Measurements from ENCODE around the gene ZSWIM9.
"Not testable (repeated sequence)": the region's sequence is repeated elsewhere in the genome, so short reads cannot be mapped to it uniquely, and the experiment has no call there.

The ZSWIM9 gene

DNA sequence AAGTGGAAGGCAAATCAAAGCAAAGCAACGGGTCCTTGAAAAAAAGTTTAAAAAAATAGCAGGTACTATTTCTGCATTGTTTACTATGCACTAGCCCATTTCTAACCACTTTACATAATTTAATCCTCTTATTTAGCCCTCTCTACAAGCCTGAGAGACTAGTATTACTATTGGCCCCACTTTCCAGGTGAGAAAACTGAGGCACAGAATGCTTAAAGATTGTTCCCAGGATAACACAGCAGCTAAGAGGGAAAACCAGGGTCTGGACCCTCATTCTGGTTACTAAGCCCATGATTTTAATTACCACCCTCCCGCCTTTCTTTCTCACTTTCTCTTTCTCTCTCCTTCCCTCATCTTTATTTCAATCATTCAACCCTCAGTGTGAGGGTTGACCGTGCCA, 5.7 kb downstream of the ZSWIM9 start:
- DNase-seq: no peak

GRCh38 chr19:48181505-48181904, 11.0 kb downstream of the ZSWIM9 start:
- no peak for DNase-seq

- DNase-seq: no peak
Measured at GRCh38 chr19:48182434-48182833, 12.0 kb downstream of the ZSWIM9 start.

DNA sequence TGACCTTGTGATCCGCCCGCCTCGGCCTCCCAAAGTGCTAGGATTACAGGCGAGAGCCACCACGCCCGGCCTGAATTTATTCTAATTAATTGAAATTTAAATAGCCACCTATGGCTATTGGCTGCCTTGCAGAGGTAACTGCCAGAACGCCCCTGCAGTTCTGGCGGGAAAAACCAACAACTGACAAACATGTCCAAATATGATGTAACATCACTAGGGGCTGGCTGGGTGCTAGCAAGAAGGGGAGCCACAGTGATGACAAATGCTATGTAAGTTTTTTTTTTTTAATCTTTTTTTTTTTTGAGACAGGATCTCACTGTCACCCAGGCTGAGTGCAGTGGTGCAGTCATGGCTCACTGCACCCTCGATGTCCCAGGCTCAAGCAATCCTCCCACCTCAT, 12.9 kb downstream of the ZSWIM9 start:
- DNase-seq: no peak

DNA sequence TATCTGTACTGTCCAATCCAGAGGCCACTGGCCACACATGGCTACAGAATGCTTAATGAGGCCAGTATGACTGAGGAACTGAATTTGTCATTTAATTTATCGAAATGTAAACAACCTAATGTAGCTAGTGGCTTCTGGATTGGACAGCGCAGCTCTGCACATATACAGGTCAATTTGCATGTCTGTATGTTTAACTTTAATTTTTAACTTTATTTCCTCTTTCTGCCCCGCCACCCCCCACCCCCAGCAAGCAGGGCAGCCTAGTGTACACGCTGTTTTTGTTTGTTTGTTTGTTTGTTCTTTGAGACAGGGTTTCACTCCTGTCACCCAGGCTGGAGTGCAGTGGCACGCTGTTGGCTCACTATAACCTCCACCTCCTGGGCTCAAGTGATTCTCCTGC, 15.5 kb downstream of the ZSWIM9 start:
- DNase-seq: no peak

DNA sequence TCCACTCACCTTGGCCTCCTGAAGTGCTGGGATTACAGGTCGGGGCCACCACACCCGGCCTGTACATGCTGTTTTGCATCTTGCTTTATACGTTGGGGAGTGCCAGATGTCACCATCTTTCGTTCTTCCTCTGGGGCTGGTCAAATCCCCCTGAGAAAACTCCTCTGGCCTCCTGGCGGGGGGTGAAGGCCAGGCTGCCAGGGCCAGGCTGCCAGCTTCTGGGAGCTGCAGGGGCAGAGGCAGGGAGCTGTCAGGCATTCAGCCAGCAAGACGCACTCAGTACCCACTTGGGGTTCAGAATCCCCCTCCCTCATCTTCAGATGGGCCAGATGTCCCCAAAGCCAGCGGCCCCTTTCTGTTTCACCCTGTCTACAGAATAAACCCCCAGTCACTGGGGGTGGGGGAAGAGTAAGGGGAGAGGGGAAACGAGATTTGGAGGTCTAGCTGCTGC, 16.1 kb downstream of the ZSWIM9 start:
- DNase-seq: no peak

GRCh38 chr19:48190288-48190884, 19.9 kb downstream of the ZSWIM9 start:
- DNase-seq: peak; percentile 69

GRCh38 chr19:48190885-48191284, 20.4 kb downstream of the ZSWIM9 start:
- no peak for DNase-seq

- DNase-seq: no peak
Measured at GRCh38 chr19:48192750-48193149, 22.3 kb downstream of the ZSWIM9 start.

GRCh38 chr19:48194041-48194843, 23.8 kb downstream of the ZSWIM9 start:
- no peak for DNase-seq

DNA sequence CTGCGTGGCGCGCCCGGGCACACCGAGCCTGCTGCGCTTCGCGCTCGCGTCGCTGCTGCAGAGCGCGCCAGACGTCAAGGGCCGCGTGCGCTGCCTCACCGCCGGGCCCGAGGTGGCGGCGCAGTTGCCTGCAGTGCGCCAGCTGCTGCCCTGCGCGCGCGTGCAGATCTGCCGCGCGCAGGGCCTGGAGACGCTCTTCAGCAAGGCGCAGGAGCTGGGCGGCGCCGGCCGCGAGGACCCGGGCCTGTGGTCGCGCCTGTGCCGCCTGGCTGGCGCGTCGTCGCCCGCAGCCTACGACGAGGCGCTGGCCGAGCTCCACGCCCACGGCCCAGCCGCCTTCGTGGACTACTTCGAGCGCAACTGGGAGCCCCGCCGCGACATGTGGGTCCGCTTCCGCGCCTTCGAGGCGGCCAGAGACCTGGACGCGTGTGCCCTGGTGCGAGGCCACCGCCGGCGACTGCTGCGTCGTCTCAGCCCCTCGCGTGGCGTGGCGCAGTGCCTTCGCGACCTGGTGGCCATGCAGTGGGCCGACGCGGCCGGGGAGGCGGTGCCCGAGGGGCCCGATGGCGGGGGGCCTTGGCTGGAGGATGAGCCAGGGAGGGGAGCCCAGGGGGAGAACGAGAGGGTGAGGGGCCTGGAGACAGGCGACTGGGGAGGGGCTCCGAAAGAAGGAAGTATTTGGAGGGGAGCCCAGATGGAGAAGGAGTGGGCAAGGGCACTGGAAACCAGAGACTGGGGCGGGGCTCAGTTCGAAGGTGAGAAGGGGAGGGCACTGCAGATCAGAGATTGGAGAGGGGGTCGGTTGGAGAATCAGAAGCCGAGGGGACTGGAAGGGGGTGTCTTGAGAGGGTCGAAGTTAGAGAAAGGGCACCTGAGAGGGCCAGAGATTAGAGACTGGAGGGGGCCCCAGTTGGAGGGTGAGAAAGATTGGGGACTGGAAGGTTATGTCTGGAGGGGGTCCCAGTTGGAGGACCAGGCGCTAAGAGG, 24.7 kb downstream of the ZSWIM9 start:
- DNase-seq: no peak

DNA sequence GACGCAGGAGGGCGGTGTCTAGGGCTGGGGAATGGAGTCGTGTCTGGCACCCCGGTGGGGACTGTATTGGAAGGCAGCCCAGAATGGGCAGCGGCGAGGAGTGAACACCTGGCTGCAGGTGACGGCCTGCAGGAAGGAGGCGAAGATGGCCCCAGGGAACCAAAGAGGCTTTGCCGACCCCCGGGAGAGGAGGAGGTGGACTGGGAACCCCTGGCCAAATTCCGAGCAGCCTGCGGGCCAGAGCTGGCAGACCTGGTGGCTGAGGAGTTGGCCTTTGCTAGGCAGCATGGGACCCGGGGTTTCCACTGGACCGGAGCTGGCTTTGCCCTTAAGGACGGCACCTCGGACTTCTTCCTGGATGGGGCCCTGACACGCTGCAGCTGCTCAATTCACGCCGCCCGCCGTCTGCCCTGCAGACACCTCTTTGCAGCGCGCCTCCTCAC, 25.9 kb downstream of the ZSWIM9 start:
- DNase-seq: no peak

- no peak for DNase-seq
Measured at GRCh38 chr19:48196933-48197665, 26.6 kb downstream of the ZSWIM9 start.

- peak; percentile 37 for DNase-seq
Measured at GRCh38 chr19:48203222-48203793, 32.8 kb downstream of the ZSWIM9 start.

DNA sequence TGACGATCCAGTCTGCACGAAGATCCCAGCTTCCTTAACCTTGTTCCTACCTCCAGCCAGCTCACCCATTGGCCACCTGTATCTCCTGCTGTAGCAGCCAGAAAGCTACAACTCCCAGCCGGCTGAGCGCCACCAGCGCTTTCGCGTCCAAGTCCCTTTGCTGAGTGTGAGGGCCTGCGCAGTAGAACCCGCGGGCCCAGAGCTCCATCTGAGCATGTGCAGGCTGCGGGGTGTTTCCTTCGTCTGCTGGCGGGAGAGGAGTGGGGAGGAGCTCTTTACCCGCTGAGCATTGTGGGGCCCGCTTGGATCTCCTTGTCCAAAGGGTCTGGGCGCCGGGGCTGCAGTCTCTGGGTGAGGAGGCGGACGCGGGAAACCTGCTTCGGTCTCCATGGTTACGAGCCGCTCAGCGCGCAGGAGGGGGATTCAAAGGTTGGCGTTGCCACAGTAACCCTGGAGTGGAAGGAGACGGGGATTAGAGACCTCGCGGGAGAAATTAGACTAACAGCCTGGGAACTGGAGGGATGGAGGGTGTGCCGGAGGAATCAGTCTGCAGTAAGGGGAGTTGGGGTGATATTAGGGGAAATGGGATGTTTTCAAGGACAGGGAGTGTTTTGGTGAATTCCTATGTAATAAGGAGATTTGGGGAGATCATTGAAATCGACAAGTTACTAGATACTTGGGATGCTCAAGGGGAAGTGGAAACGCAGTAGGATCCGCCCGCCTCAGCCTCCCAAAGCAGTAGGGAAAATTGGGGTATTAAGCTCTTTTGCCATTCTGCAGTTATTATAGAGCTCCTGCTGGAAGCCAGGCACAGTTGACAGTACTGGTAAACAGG, 33.5 kb downstream of the ZSWIM9 start:
- peak; percentile 97 for DNase-seq

DNA sequence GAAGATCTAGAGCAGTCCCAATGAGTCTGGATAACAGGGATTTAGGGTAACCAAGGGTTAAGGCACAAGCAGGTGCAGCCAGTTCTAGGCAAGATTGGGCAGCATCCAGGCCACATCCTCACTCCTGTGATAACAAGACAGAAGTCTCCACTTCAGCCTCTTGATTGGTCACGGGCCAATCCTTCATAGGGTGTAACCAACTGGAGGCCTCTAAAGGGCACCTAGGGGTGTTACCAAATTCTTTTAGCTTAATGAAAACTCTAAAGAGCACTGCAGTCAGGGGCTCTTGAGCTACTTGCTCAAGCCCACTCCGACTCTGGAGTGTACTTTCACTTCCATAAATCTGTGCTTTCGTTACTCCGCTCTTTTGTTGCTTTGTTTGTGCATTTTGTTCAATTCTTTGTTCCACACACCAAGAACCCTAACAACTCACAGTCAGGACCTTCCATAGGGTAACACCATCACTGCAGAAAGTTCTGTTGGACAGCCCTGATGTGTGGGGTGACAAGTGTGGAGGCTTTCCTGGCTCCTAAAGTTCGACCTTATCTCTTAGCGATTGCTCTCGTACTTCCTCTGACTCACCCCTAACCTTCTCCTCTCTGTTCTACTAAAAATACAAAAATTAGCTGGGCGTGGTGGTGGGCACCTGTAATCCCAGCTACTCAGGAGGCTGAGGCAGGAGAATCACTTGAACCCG, 36.1 kb downstream of the ZSWIM9 start:
- DNase-seq: no peak

GRCh38 chr19:48210005-48210404, 39.5 kb downstream of the ZSWIM9 start:
- DNase-seq: no peak

GRCh38 chr19:48213959-48214358, 43.5 kb downstream of the ZSWIM9 start:
- DNase-seq: no peak

GRCh38 chr19:48216933-48217332, 46.5 kb downstream of the ZSWIM9 start:
- no peak for DNase-seq

DNA sequence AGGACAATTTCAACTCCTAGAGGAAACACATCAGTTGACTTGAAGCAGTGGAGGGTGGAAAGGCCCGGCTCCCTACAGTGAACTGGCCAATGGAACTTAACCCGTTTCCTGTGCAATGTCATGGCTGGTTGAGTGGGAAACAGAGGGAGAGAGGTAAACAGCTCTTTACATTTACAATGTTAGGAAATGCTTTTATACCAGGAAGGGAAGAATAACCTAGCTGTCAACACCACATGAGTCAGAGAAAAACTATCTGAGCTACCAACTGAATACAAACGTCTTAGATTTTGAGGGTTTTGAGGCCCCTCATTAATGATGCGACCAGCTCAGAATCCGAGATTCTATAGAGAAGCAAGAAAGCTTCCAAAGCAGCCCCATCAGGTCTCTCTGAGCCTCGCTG, 48.5 kb downstream of the ZSWIM9 start:
- no peak for DNase-seq

DNA sequence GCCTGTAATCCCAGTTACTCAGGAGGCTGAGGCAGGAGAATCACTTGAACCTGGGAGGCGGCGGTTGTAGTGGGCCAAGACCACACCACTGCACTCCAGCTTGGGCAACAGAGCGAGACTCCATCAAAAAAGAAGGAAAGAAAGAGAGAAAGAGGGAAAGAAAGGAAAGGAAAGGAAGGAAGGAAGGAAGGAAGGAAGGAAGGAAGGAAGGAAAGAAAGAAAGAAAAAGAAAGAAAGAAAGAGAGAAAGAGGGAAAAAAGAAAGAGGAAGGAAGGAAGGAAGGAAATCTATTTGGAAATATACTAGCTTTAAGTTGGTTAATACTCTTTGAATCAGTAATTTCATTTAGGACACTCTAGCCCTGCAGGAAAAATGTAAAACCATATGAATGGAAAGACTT, 50.3 kb downstream of the ZSWIM9 start:
- not testable (repeated sequence) for DNase-seq
